HepG2 (cell line): ENCODE results near the gene ADGRG6. TPM values are rescaled to one million over a fixed set of nuclear protein-coding genes. Genes with fewer than 3 reads are reported as not detected.

ENCODE experiments used
- ADNP ChIP-seq: sonication (generic); formaldehyde crosslinking; IDR thresholded peaks from 2 replicates; pipeline ENCODE4 v1.4.0; 2020; ENCODE audit warnings: missing genetic modification reagents
- AHDC1 ChIP-seq: sonication (generic); formaldehyde crosslinking; IDR thresholded peaks from 2 replicates; pipeline ENCODE4 v1.5.1; 2020; ENCODE audit warnings: mild to moderate bottlenecking, missing genetic modification reagents, borderline replicate concordance
- ATF2 ChIP-seq: sonication (generic); formaldehyde crosslinking; IDR thresholded peaks from 2 replicates; pipeline ENCODE4 v1.4.0; 2020; ENCODE audit warnings: missing genetic modification reagents
- FOXA3 ChIP-seq: IDR thresholded peaks from 2 replicates; pipeline ENCODE4 v1.6.1; 2016; ENCODE audit warnings: missing genetic modification reagents, missing compliant biosample characterization
- IRF1 ChIP-seq: sonication (generic); formaldehyde crosslinking; IDR thresholded peaks from 2 replicates; pipeline ENCODE4 v1.4.0; 2020; ENCODE audit warnings: low read depth, mild to moderate bottlenecking, missing genetic modification reagents
- MATR3 ChIP-seq: sonication (generic); formaldehyde crosslinking; IDR thresholded peaks from 2 replicates; pipeline ENCODE4 v1.4.0; 2020; ENCODE audit warnings: missing genetic modification reagents
- MBD4 ChIP-seq: IDR thresholded peaks from 2 replicates; pipeline ENCODE4 v1.6.1; 2012; ENCODE audit warnings: low read length, inconsistent platforms, borderline replicate concordance
- NCOA2 ChIP-seq: sonication (generic); formaldehyde crosslinking; IDR thresholded peaks from 2 replicates; pipeline ENCODE4 v1.8.0; 2022; ENCODE audit warnings: inconsistent platforms
- NPAS2 ChIP-seq: sonication (generic); formaldehyde crosslinking; IDR thresholded peaks from 2 replicates; pipeline ENCODE4 v1.8.0; 2022; ENCODE audit warnings: mild to moderate bottlenecking, missing genetic modification reagents, borderline replicate concordance
- PPARG ChIP-seq: conservative IDR thresholded peaks from 2 replicates; pipeline ENCODE4 v1.6.1; 2016; ENCODE audit warnings: missing biosample characterization, missing genetic modification reagents
- RCOR2 ChIP-seq: IDR thresholded peaks from 2 replicates; pipeline ENCODE4 v1.6.1; 2016; ENCODE audit warnings: missing biosample characterization, missing genetic modification reagents
- RNF2 ChIP-seq: fragments of 450-650 bp; conservative IDR thresholded peaks from 2 replicates; pipeline ENCODE4 v1.6.1; 2016; ENCODE audit warnings: low read depth
- THAP7 ChIP-seq: sonication (generic); formaldehyde crosslinking; IDR thresholded peaks from 2 replicates; pipeline ENCODE4 v1.8.1; 2023; ENCODE audit warnings: mild to moderate bottlenecking, missing genetic modification reagents
- THAP9 ChIP-seq: sonication (generic); formaldehyde crosslinking; IDR thresholded peaks from 2 replicates; pipeline ENCODE4; 2020; ENCODE audit warnings: missing genetic modification reagents, mild to moderate bottlenecking, borderline replicate concordance
- TRAFD1 ChIP-seq: sonication (generic); formaldehyde crosslinking; IDR thresholded peaks from 2 replicates; pipeline ENCODE4 v1.5.1; 2020; ENCODE audit warnings: missing genetic modification reagents, mild to moderate bottlenecking, borderline replicate concordance
- ZNF34 ChIP-seq: sonication (generic); formaldehyde crosslinking; IDR thresholded peaks from 2 replicates; pipeline ENCODE4 v1.4.0; 2020; ENCODE audit warnings: mild to moderate bottlenecking, missing genetic modification reagents, borderline replicate concordance
- ZNF382 ChIP-seq: sonication (generic); formaldehyde crosslinking; IDR thresholded peaks from 2 replicates; pipeline ENCODE4 v1.5.0; 2020; ENCODE audit warnings: missing genetic modification reagents, mild to moderate bottlenecking, borderline replicate concordance
- polyA plus RNA-seq, 8 experiments: library from polyadenylated mRNA; depleted of rRNA in 3 of 8; stranded (reverse) in 7 of 8; unstranded in 1 of 8; fragments of >200 nt; fragmentation: Illumina TruSeq in 4 of 8; extraction: Trizol in 4 of 8; gene quantifications; 2 replicates each; pipeline versions ENCODE4 v1.2.1 to v1.2.3, GENCODE V29; 2011 to 2016; ENCODE audit warnings: low read depth in 4 of 8, missing spikeins in 1 of 8, mixed read lengths in 1 of 8; ENCODE audit not compliant: insufficient read depth in 1 of 8
- total RNA-seq, 5 experiments: library from RNA; depleted of rRNA; stranded (reverse); fragments of >200 nt; fragmentation: Illumina TruSeq; extraction: Trizol; gene quantifications; 2 replicates each; pipeline ENCODE4 v1.2.3, GENCODE V29; 2016; ENCODE audit warnings: low read depth in 1 of 5

Gene ADGRG6
- total and polyA plus RNA-seq, 2 of the 13 experiments (the other 11 are each of a cell fraction or from before 2014, with no cell fraction given): 129 to 249 TPM

- TF ChIP-seq ZNF34 (CRISPR knock-in tag) (no peak), IRF1 (no peak), MBD4 (peak; percentile 83; the same call in 1 of the 2 replicates), NPAS2 (CRISPR knock-in tag) (no peak), RNF2 (no peak), ADNP (no peak), NCOA2 (CRISPR knock-in tag) (0 out of 2 replicates have a peak, but pooled peaks have one; percentile 14), ATF2 (CRISPR knock-in tag) (no peak), THAP7 (CRISPR knock-in tag) (no peak), AHDC1 (CRISPR knock-in tag) (0 out of 2 replicates have a peak, but pooled peaks have one; percentile 29), MATR3 (CRISPR knock-in tag) (no peak), FOXA3 (peak; percentile 46; the same call in 1 of the 2 replicates), TRAFD1 (CRISPR knock-in tag) (no peak), RCOR2 (CRISPR knock-in tag) (0 out of 2 replicates have a peak, but pooled peaks have one; percentile 7), ZNF382 (CRISPR knock-in tag) (no peak), PPARG (CRISPR knock-in tag) (peak; percentile 76), THAP9 (CRISPR knock-in tag) (no peak)
These were observed 4.9 kb downstream of the ADGRG6 start (continued) for GRCh38 chr6:142306736-142307135.
